ENCODE measurements around the gene CDK5RAP2. TPM values are rescaled to one million over a fixed set of nuclear protein-coding genes. Genes with fewer than 3 reads are reported as not detected.

The CDK5RAP2 gene
- polyA plus RNA-seq, 4 donors, result 49.8 to 72.9 (median 61.3) TPM

GRCh38 chr9:120442308-120442995 is 137.5 kb downstream of the CDK5RAP2 start:
- DNase-seq (ENCODE audit: low read depth in 4 of 4, low spot score in 2 of 4), result no peak

- no peak for DNase-seq (ENCODE audit: low read depth in 4 of 4, low spot score in 2 of 4)
Measured at GRCh38 chr9:120441426-120442307, 138.3 kb downstream of the CDK5RAP2 start.

GRCh38 chr9:120440791-120441190 is 139.2 kb downstream of the CDK5RAP2 start:
- DNase-seq (ENCODE audit: low read depth in 4 of 4, low spot score in 2 of 4), result no peak

GRCh38 chr9:120439926-120440325 is 140.0 kb downstream of the CDK5RAP2 start:
- DNase-seq (ENCODE audit: low read depth in 4 of 4, low spot score in 2 of 4), result no peak

- DNase-seq (ENCODE audit: low read depth in 4 of 4, low spot score in 2 of 4), result no peak
Measured at GRCh38 chr9:120438836-120439546, 141.0 kb downstream of the CDK5RAP2 start.

GRCh38 chr9:120438111-120438510 is 141.9 kb downstream of the CDK5RAP2 start:
- no peak for DNase-seq (ENCODE audit: low read depth in 4 of 4, low spot score in 2 of 4)

- no peak for DNase-seq (ENCODE audit: low read depth in 4 of 4, low spot score in 2 of 4)
Measured at GRCh38 chr9:120436983-120437475, 142.9 kb downstream of the CDK5RAP2 start.

- DNase-seq (ENCODE audit: low read depth in 4 of 4, low spot score in 2 of 4), result no peak
Measured at GRCh38 chr9:120436446-120436845, 143.5 kb downstream of the CDK5RAP2 start.

GRCh38 chr9:120435091-120435490 is 144.9 kb downstream of the CDK5RAP2 start:
- DNase-seq (ENCODE audit: low read depth in 4 of 4, low spot score in 2 of 4), result no peak

- no peak for DNase-seq (ENCODE audit: low read depth in 4 of 4, low spot score in 2 of 4)
Measured at GRCh38 chr9:120434532-120434931, 145.4 kb downstream of the CDK5RAP2 start.

GRCh38 chr9:120433701-120434100 is 146.3 kb downstream of the CDK5RAP2 start:
- DNase-seq (ENCODE audit: low read depth in 4 of 4, low spot score in 2 of 4), result no peak

- DNase-seq (ENCODE audit: low read depth in 4 of 4, low spot score in 2 of 4), result no peak
Measured at GRCh38 chr9:120432600-120432999, 147.4 kb downstream of the CDK5RAP2 start.

GRCh38 chr9:120431268-120431667 is 148.7 kb downstream of the CDK5RAP2 start:
- no peak for DNase-seq (ENCODE audit: low read depth in 4 of 4, low spot score in 2 of 4)

- no peak for DNase-seq (ENCODE audit: low read depth in 4 of 4, low spot score in 2 of 4)
Measured at GRCh38 chr9:120424248-120424647, 155.7 kb downstream of the CDK5RAP2 start.

- DNase-seq (ENCODE audit: low read depth in 4 of 4, low spot score in 2 of 4), result no peak
Measured at GRCh38 chr9:120423812-120424211, 156.2 kb downstream of the CDK5RAP2 start.

- DNase-seq (ENCODE audit: low read depth in 4 of 4, low spot score in 2 of 4), result no peak
Measured at GRCh38 chr9:120421977-120422376, 158.0 kb downstream of the CDK5RAP2 start.

- DNase-seq (ENCODE audit: low read depth in 4 of 4, low spot score in 2 of 4), result no peak
Measured at GRCh38 chr9:120418315-120418714, 161.7 kb downstream of the CDK5RAP2 start.

- no peak for DNase-seq (ENCODE audit: low read depth in 4 of 4, low spot score in 2 of 4)
Measured at GRCh38 chr9:120416781-120417427, 163.1 kb downstream of the CDK5RAP2 start.

- DNase-seq (ENCODE audit: low read depth in 4 of 4, low spot score in 2 of 4), result no peak
Measured at GRCh38 chr9:120413121-120414048, 166.6 kb downstream of the CDK5RAP2 start.
